LNCaP clone FGC (cell line): ENCODE results near the gene PLEKHA5.

ENCODE experiments used
- DNase-seq: peaks from one replicate; pipeline ENCODE4 v3.0.0-alpha.2; 2011; ENCODE audit warnings: low read depth
- H3K4me3 ChIP-seq: 2 replicates; pipeline ENCODE4 v1.5.1; 2011; ENCODE audit warnings: mild to moderate bottlenecking, low read depth, low read length, control low read depth
- TF ChIP-seq, protein P1 (sequence below): IDR thresholded peaks from 2 replicates; pipeline ENCODE4 v1.5.1; 2012; ENCODE audit warnings: mild to moderate bottlenecking; ENCODE audit not compliant: control insufficient read depth, insufficient read depth; ENCODE audit errors: extremely low read depth

Gene PLEKHA5

DNA sequence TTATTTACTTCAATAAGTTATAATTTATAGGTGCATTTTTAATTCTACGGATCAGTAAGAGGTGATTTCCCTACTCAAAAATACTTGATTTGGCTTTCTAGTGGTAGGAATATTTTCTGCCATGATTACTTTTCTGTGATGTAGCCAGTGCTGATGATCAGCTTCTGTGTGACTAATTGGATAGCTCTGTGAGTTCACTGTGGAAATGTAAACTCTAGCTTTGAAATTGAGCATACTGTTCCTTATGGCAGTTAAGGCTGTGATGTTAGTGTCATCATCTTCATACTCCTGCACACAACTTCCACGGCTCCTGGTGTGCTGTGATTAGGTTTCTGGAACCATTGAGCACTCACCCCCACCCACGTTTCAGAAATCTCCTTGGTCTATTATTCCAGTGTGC is 48.2 kb downstream of the PLEKHA5 start:
- no peak for DNase-seq
- no peak overlapping the region for H3K4me3 ChIP-seq
- TF ChIP-seq, protein P1, sequence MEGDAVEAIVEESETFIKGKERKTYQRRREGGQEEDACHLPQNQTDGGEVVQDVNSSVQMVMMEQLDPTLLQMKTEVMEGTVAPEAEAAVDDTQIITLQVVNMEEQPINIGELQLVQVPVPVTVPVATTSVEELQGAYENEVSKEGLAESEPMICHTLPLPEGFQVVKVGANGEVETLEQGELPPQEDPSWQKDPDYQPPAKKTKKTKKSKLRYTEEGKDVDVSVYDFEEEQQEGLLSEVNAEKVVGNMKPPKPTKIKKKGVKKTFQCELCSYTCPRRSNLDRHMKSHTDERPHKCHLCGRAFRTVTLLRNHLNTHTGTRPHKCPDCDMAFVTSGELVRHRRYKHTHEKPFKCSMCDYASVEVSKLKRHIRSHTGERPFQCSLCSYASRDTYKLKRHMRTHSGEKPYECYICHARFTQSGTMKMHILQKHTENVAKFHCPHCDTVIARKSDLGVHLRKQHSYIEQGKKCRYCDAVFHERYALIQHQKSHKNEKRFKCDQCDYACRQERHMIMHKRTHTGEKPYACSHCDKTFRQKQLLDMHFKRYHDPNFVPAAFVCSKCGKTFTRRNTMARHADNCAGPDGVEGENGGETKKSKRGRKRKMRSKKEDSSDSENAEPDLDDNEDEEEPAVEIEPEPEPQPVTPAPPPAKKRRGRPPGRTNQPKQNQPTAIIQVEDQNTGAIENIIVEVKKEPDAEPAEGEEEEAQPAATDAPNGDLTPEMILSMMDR: no peak

GRCh38 chr12:19179986-19180385 is 50.5 kb downstream of the PLEKHA5 start:
- TF ChIP-seq, protein P1: no peak

GRCh38 chr12:19181666-19182426 is 52.3 kb downstream of the PLEKHA5 start:
- no peak overlapping the region for H3K4me3 ChIP-seq
- DNase-seq: no peak
- TF ChIP-seq, protein P1: peak; percentile 33; the same call in 1 of the 2 replicates

More at GRCh38 chr12:19179986-19180385, 50.5 kb downstream of the PLEKHA5 start:
- DNase-seq: no peak
- no peak overlapping the region for H3K4me3 ChIP-seq

GRCh38 chr12:19183121-19183838 is 53.7 kb downstream of the PLEKHA5 start:
- H3K4me3 ChIP-seq: no peak overlapping the region
- TF ChIP-seq, protein P1: 0 out of 2 replicates have a peak, but pooled peaks have one; percentile 5
- no peak for DNase-seq

DNA sequence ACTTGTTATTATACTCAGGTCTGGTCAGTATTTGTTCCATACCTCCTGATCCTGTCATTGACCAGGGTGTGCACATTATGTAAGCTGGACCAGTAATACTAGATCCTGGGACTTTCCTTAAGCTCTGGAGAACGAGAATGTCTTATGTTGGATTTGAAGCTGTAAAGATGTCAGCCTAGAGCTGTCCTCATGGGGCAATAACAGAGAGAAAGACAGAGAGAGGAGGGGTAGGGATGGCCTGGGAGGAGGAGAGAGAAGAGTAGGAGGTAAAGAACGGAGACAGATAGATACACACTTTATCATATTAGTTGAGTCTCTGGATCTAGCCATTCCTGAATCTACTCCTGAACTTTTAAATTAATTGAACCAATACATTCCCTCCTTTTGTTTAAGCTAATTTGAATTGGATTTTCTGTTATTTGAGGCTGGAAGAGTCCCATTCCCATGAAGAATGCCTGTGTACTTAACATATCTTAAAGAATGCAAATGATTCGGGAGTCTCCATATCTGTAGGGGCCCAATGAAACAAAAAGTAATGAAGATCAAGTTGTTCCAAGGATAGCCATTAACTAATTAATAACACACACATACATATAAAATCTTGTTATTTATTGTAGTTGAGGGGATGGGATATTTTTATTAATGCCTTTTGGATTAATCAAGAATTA is 55.9 kb downstream of the PLEKHA5 start:
- DNase-seq: no peak
- no peak overlapping the region for H3K4me3 ChIP-seq
- TF ChIP-seq, protein P1: no peak

GRCh38 chr12:19186722-19187661 is 57.5 kb downstream of the PLEKHA5 start:
- TF ChIP-seq, protein P1: peak; percentile 51
- H3K4me3 ChIP-seq: no peak overlapping the region
- DNase-seq: no peak
